C4-2B (cell line): Measurements from ENCODE around the gene KLHDC3.

ENCODE experiments used
- ZFX ChIP-seq: fragments of 450-650 bp; IDR thresholded peaks from 2 replicates; pipeline ENCODE4 v1.6.1; 2017
- TF ChIP-seq, protein P1 (sequence below): fragments of 450-650 bp; conservative IDR thresholded peaks from 2 replicates; pipeline ENCODE4 v1.5.1; 2017; ENCODE audit warnings: mild to moderate bottlenecking

DNA sequence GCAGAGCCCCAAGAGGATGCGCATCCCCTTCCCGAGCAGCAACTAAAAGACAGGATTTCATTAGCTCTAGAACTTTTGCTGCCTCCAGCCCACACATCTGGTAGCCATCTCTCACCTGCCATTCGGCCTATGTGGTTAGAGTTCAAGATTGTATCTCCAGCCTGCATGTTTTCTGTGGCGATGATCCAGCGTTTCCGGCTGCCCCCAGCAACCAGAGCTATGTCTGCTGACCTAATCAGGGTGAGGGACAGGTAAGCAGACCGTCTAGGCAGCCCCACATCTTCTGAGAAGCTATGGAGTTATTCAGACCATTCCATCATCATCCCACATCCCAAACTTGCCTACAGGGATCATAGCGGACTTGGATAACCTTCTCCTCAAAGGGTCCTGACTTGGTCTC, 41.9 kb downstream of the KLHDC3 start:
- TF ChIP-seq, protein P1, sequence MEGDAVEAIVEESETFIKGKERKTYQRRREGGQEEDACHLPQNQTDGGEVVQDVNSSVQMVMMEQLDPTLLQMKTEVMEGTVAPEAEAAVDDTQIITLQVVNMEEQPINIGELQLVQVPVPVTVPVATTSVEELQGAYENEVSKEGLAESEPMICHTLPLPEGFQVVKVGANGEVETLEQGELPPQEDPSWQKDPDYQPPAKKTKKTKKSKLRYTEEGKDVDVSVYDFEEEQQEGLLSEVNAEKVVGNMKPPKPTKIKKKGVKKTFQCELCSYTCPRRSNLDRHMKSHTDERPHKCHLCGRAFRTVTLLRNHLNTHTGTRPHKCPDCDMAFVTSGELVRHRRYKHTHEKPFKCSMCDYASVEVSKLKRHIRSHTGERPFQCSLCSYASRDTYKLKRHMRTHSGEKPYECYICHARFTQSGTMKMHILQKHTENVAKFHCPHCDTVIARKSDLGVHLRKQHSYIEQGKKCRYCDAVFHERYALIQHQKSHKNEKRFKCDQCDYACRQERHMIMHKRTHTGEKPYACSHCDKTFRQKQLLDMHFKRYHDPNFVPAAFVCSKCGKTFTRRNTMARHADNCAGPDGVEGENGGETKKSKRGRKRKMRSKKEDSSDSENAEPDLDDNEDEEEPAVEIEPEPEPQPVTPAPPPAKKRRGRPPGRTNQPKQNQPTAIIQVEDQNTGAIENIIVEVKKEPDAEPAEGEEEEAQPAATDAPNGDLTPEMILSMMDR, result no peak
- TF ChIP-seq ZFX, result no peak
